Calu3 (cell line): ENCODE measurements around the gene OR10H4. TPM values are rescaled to one million over a fixed set of nuclear protein-coding genes. Genes with fewer than 3 reads are reported as not detected.
"Not testable (repeated sequence)": the region's sequence is repeated elsewhere in the genome, so short reads cannot be mapped to it uniquely, and the experiment has no call there.

Experiments used
- BruUV-seq: library from RNA; stranded (reverse); fragments of 400-500 nt; replicated peaks from 2 replicates; lab custom pipeline; 2021; lab: Mats Ljungman, UMichigan
- CTCF ChIA-PET: fragments of 300-600 bp; sonication (Branson Sonifier 250); formaldehyde crosslinking; loops from one replicate; lab custom pipeline; 2022; ENCODE audit warnings: antibody characterized with exemption; lab: Charles Lee
- DNase-seq: peaks from one replicate; pipeline ENCODE4 v3.0.0; 2022
- H3K27ac Mint-ChIP-seq: one replicate; pipeline ENCODE4 v1.8.0; 2022; ENCODE audit warnings: mixed read lengths; ENCODE audit not compliant: unreplicated experiment
- H3K27me3 Mint-ChIP-seq: one replicate; pipeline ENCODE4 v1.8.0; 2022; ENCODE audit warnings: mixed read lengths; ENCODE audit not compliant: unreplicated experiment
- H3K36me3 Mint-ChIP-seq: one replicate; pipeline ENCODE4 v1.8.0; 2022; ENCODE audit warnings: mild to moderate bottlenecking, moderate library complexity, mixed read lengths; ENCODE audit not compliant: insufficient read depth, unreplicated experiment
- H3K4me1 Mint-ChIP-seq: one replicate; pipeline ENCODE4 v1.8.0; 2022; ENCODE audit warnings: mild to moderate bottlenecking, low read depth, mixed read lengths; ENCODE audit not compliant: unreplicated experiment
- H3K4me3 Mint-ChIP-seq: one replicate; pipeline ENCODE4 v1.8.0; 2022; ENCODE audit warnings: mild to moderate bottlenecking, low read depth, moderate library complexity, mixed read lengths; ENCODE audit not compliant: unreplicated experiment
- H3K9me3 Mint-ChIP-seq: one replicate; pipeline ENCODE4 v1.8.0; 2022; ENCODE audit warnings: low read depth, mixed read lengths; ENCODE audit not compliant: unreplicated experiment
- CTCF ChIP-seq: fragments of 200-600 bp; IDR thresholded peaks from one replicate; pipeline ENCODE4 v1.8.0; 2022; ENCODE audit warnings: antibody characterized with exemption; ENCODE audit not compliant: unreplicated experiment
- intact Hi-C: fragments of 100-400 bp; cut with micrococcal nuclease; formaldehyde crosslinking; loops from one replicate; pipeline ENCODE4 v1.10.0; 2022; ENCODE audit not compliant: unreplicated experiment
- total RNA-seq: library from RNA; stranded (reverse); gene quantifications from 2 replicates; pipeline ENCODE4 v1.2.3, GENCODE V29; 2022

The OR10H4 gene
- total RNA-seq, 1 experiment from 2014 or later, result not detected

GRCh38 chr19:15976836-15977689 is 28.3 kb downstream of the OR10H4 start:
- Mint-ChIP-seq H3K27me3 (peaks cover 44% of the 10 kb centered on the region), H3K36me3 (no peaks in the 10 kb centered on the region), H3K4me3 (no peak overlapping the region), H3K27ac (no peak overlapping the region), H3K9me3 (no peaks in the 10 kb centered on the region), H3K4me1 (no peaks in the 10 kb centered on the region)
- TF ChIP-seq CTCF, result no peak
- CTCF ChIA-PET, result interaction anchor here (0.6 kb wide), 1 partner anchor 11 kb away, joined by 3 read pairs; no protein-coding TSS in a partner anchor
- no peak for DNase-seq
- intact Hi-C loops, result no loop called here
- no TSS peak for BruUV-seq

- CTCF ChIA-PET, result interaction anchor here (0.6 kb wide), 1 partner anchor 12 kb away, joined by 3 read pairs; no protein-coding TSS in a partner anchor
- H3K4me3 Mint-ChIP-seq, result no peak overlapping the region
- H3K27ac Mint-ChIP-seq, result no peak overlapping the region
- no peak for DNase-seq
- no TSS peak for BruUV-seq
- H3K27me3 Mint-ChIP-seq, result peaks cover 44% of the 10 kb centered on the region
- intact Hi-C loops, result no loop called here
- no peaks in the 10 kb centered on the region for H3K4me1 Mint-ChIP-seq
- no peaks in the 10 kb centered on the region for H3K9me3 Mint-ChIP-seq
- TF ChIP-seq CTCF, result no peak
- no peaks in the 10 kb centered on the region for H3K36me3 Mint-ChIP-seq
Observed at GRCh38 chr19:15977690-15978089, 28.9 kb downstream of the OR10H4 start.

GRCh38 chr19:15979293-15979692 is 30.5 kb downstream of the OR10H4 start:
- DNase-seq, result no peak
- Mint-ChIP-seq H3K36me3 (no peaks in the 10 kb centered on the region), H3K27me3 (peaks cover 44% of the 10 kb centered on the region), H3K4me1 (no peaks in the 10 kb centered on the region), H3K9me3 (no peaks in the 10 kb centered on the region), H3K27ac (no peak overlapping the region), H3K4me3 (no peak overlapping the region)
- intact Hi-C loops, result no loop called here
- no TSS peak for BruUV-seq
- no peak for TF ChIP-seq CTCF
- CTCF ChIA-PET, result no interaction called here

GRCh38 chr19:15985831-15986230 is 37.0 kb downstream of the OR10H4 start:
- H3K36me3 Mint-ChIP-seq, H3K9me3 Mint-ChIP-seq, DNase-seq, intact Hi-C loops, H3K4me3 Mint-ChIP-seq, H3K27ac Mint-ChIP-seq, H3K4me1 Mint-ChIP-seq, BruUV-seq: not testable (repeated sequence)
- peaks cover 13% of the 10 kb centered on the region for H3K27me3 Mint-ChIP-seq
- CTCF ChIA-PET, result interaction anchor here (0.7 kb wide), 1 partner anchor 741 kb away, joined by 4 read pairs; no protein-coding TSS in a partner anchor

GRCh38 chr19:15986701-15987100 is 37.9 kb downstream of the OR10H4 start:
- Mint-ChIP-seq H3K9me3 (peaks cover 6% of the 10 kb centered on the region), H3K4me3 (no peak overlapping the region), H3K27ac (no peak overlapping the region), H3K27me3 (peaks cover 21% of the 10 kb centered on the region), H3K36me3 (no peaks in the 10 kb centered on the region), H3K4me1 (no peaks in the 10 kb centered on the region)
- intact Hi-C loops, result no loop called here
- TF ChIP-seq CTCF, result no peak
- CTCF ChIA-PET, result no interaction called here
- no TSS peak for BruUV-seq
- DNase-seq, result no peak
